GM19438 (cell line): ENCODE measurements around the gene C2CD2L.
"Not testable (repeated sequence)": the region's sequence is repeated elsewhere in the genome, so short reads cannot be mapped to it uniquely, and the experiment has no call there.

ENCODE experiments used
- ATAC-seq: cut with Tn5 transposase; IDR thresholded peaks from one replicate; pipeline ENCODE4 v1.9.1; 2021; ENCODE audit warnings: low read depth; ENCODE audit not compliant: unreplicated experiment

Gene C2CD2L

DNA sequence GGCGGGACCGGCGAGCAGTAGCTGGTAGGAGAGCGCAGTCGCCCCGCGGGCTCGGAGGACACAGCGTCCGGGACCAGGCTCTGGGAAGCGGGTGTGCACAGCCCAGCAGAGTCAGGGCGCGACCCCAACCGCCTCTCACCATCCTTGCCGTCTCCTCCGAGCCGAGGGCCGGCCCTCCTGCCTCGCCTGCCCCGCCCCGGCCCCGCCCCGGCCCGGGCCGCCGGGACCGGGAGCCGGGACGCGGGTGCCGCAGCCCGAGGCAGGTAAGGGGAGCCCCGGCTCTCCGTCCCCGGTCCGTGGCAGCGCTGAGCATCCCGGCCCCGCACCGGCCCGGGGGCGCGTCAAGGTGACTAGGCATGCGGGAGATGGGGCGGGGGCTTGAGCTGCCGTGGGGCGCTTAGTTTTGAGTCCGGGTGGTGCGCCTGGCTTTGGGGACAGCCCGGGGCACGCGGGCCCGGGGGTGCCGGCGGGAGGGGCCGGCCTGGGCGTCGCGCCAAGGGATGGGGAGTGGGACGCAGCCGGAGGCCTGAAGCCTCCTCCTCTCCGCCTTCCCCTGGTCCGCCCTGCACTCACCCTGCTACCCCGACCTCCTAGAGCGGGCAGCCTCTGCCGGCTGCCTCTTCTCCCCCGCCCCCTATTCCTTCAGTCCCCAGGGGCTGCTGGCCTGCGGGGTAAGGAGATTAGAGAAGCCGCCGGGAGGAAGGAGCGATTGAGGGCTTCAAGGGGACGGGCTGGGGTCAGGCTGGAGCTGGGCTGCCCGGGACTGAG lies 42.1 kb downstream of the C2CD2L start, which contains the start of gene ABCG4:
TSS of gene ABCG4 (plus strand) at position 35 of the 768 bp plus-strand sequence. CDS start 914 bp downstream, outside the sequence.
- ATAC-seq = no peak

GRCh38 chr11:119149786-119150275 lies 42.7 kb downstream of the C2CD2L start:
- ATAC-seq = no peak

- no peak for ATAC-seq
These were observed 44.9 kb downstream of the C2CD2L start for GRCh38 chr11:119152043-119152442.

DNA sequence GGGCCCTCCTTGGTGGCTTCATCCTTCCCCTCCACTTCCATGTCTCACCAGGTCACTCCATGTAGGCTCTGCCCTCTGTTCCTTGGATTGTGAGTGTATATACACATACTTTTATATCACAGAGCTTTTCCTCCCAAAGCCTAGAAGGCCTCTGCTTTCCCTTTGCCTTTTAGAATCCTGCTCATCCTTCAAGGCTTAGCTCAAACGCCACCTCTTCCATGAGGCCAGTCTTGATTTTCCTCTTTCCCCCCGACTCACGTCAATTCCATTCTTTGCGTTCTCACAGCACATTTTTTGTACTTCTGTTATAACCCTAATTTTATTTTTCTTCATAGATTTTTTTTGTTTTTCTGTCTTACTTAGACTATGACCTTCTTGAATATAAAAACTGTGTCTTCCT lies 45.5 kb downstream of the C2CD2L start:
- ATAC-seq = no peak

DNA sequence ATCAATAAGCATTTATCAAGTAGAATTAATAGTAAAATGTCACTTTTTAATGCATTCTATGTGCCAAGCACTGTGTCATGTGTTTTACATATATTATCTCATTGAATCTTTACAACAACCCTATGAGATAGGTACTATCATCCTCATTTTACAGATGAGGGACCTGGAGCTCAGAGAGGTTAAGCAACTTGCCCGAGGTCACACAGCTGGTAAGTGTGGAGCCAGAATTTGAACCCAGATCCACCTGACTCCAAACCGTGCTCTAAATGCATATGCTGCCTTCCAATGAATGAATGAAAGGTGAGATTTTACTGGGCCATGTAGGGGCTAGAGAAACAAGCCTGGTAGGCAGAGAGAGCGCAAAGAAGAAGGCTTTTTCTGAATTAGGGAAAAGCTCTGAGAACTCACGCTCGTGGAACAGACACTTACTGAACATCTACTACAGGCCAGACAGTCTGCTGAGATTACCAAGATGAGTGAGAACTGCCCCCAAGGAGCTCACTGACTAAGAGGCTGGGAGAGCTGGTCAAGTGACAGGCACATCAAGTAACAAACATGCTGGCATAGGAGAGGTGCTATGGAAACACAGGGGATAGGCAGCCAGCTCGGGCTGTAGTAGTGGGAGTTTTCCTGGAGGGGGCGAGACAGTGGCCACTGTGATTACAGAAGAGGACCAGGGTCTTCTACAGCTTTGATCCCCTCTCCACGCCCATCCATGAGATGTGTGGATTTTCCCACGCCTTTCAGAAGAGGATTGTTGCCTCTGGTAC lies 46.1 kb downstream of the C2CD2L start:
- no peak for ATAC-seq

DNA sequence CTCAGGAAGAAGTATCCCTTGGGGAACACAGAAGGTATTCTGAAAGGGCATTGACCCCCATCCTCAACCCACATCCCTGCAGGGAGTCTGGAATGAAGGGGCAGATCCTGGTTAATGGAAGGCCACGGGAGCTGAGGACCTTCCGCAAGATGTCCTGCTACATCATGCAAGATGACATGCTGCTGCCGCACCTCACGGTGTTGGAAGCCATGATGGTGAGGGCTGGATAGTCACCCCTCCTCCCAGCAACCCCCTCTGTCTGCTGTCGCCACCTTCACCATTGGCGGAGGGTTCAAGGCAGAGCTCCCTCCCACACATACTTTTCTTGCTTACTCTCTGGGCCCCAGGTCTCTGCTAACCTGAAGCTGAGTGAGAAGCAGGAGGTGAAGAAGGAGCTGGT lies 47.0 kb downstream of the C2CD2L start:
- no peak for ATAC-seq

DNA sequence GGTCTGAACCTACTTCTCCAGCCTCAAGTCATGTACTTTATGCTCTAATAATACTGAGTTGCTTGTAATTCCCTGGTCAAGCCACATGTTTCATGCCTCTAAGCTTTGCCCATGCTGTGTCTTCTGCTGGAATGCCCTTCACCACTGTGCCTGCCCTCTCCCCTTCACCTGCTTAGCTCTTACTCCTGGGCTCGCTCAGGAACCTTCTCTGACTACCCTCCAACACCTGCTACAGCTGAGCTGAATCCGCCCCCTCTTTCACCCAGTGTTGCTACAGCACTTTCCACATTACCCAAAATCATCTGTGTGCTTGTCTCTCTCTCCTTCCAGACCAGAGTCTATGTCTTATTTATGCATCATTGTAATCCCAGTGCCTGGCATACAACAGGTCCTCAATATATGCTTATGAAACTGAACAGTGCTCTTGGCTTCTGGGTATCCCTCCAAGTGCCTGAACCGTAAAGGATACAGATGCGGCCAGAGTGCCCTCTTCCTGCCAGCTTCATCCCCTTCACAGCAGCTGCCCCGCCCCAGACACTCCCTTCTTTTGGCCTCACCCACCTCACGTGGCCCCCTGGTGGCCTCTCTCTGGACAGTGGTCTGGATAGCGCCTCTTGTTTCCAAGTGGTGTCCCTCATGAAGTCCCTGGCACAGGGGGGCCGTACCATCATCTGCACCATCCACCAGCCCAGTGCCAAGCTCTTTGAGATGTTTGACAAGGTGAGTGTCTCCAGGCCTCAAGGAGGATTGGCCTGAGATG lies 48.8 kb downstream of the C2CD2L start:
- no peak for ATAC-seq

GRCh38 chr11:119156496-119156895 lies 49.4 kb downstream of the C2CD2L start:
- no peak for ATAC-seq

DNA sequence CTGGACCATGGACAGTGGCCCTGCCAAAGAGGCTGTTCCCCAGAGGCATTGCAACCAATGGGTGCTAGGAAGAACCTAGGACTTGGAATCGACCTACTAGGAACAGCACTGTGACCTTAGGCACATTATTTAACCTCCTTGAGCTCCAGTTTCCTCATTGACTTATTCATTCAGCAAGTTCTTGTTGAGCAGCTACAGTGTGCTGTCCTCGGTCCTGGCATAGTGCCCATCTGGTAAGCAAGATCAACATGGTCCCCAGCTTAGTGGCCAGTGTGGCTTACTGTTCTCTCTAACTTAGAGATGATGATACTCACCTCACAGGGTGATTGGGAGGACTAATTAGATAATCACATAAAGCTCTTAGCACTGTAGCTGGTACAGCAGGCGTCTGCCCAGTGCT lies 49.9 kb downstream of the C2CD2L start:
- ATAC-seq = no peak

- no peak for ATAC-seq
These were observed 51.3 kb downstream of the C2CD2L start for GRCh38 chr11:119158467-119158866.

GRCh38 chr11:119160151-119160550 lies 53.0 kb downstream of the C2CD2L start:
- ATAC-seq = no peak

- ATAC-seq = no peak
These were observed 54.7 kb downstream of the C2CD2L start for GRCh38 chr11:119161871-119162270.

DNA sequence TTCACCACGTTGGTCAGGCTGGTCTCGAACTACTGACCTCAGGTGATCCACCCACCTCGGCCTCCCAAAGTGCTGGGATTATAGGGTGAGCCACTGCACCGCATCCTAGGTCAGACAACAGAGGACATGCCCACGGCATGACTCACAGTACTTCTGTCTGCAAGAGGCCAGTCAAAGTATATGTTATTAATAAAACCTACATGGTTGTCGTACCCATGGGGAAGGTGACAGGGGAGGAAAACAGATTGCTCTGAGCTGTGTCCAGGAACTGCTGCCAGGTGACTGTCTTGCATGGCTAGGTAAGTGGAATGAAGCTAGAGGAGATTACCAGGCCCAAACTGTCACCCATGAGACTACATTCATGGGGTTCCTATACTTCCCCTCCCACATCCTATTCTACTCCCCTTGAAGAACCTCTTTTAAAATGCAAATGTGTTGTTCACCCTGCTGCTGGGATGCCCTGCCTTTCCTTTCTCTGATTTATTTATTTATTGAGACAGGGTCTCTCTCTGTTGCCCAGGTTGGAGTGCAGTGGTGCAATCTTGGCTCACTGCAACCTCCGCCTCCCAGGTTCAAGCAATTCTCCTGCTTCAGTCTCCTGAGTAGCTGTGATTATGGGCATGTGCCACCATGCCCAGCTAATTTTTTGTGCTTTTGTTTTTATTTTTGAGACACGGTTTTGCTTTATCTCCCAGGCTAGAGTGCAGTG lies 59.4 kb downstream of the C2CD2L start:
- ATAC-seq = no peak

DNA sequence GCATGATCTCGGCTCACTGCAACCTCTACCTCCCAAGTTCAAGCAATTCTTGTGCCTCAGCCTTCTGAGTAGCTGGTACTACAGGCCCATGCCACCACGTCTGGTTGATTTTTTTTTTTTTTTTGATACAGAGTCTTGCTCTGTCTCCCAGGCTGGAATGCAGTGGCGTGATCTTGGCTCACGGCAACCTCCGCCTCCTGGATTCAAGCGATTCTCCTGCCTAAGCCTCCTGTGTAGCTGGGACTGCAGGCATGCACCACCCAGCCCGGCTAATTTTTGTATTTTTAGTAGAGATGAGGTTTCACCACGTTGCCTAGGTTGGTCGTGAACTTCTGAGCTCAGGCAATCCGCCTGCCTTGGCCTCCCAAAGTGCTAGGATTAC lies 59.9 kb downstream of the C2CD2L start:
- not testable (repeated sequence) for ATAC-seq

- no peak for ATAC-seq
These were observed 60.8 kb downstream of the C2CD2L start for GRCh38 chr11:119167933-119168332.
